HG03064 (cell line): Measurements from ENCODE around the gene STX2.
A peak's percentile ranks its signal among the peaks of the same experiment; 100 is the strongest.
"Not testable (repeated sequence)": the region's sequence is repeated elsewhere in the genome, so short reads cannot be mapped to it uniquely, and the experiment has no call there.

Experiments
- ATAC-seq: cut with Tn5 transposase; IDR thresholded peaks from one replicate; pipeline ENCODE4 v1.9.1; 2021; ENCODE audit warnings: low read depth; ENCODE audit not compliant: unreplicated experiment

The STX2 gene

DNA sequence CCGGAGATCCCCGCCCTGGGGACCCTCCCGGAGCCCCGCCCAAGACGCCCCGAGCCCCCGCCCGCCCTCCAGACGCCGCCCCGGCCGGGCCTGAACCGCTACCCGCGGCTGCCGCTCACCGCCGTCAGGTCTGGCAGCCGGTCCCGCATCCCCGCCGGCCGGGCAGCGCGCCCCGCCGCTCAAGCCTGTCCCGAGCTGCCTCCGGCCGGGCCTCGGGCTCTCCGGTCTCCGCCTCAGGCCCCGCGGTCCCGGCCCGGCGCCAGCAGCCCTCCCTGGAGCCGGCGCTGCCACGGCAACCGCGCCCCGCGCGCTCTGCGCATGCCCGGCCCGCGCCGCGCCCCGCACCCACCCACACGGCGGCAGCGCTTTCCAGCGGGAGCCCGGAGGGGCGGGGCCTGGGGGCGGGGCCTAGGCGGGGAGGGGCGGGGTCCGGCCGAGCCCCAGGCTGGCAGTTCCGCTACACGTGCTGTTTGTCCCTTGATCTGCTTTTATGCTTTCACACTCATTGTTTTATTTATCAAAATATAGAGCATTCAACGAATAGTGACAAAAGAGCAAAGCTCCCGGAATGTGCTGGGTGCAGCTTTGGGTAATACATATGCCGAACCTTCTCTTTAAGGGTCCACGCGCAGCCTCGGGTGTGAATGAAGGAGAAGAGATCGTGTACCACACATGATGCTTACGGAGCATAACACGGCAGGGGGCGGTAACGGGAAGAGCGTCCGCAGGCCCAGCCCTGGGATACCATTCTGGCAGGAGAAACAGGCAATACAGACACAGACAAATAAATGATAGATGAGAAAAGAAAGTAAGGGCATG lies at the start of gene STX2:
Gene STX2, minus strand, starts transcription at position 300 of the 819 bp plus-strand sequence. Its CDS starts 151 bp downstream, at position 149.
- ATAC-seq = peak; percentile 87

DNA sequence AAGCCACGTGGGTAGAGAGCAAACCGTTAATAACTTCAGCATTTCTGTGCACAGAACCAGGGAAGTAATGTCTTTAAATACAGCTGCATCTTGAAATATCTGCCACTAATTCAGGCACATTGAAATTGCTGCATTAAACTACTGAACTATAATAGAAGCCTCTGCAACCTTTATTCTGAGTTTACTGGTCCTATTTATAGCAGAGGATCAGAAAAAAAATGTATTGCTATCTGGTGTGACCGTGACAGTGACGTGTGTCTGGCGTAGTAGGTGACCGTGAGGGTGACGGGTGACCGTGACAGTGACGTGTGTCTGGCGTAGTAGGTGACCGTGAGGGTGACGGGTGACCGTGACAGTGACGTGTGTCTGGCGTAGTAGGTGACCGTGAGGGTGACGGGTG lies 48.1 kb upstream of the STX2 start:
- not testable (repeated sequence) for ATAC-seq

DNA sequence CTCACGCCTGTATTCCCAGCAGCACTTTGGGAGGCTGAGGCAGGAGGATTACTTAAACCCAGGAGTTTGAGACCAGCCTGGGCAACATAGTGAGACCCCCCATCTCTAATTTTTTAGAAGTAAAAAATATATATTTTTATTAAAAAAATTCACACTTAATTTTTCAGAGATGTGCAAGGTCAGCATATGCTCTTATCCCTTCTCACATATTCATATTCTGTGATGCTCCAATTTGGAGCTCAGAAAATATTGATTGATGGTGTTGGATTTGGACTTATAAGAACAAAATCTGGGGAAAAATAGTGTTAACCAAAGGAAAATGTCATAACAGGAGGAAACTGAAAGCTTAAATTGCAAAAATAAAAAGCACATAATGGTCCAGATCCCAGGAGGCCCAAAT lies 42.5 kb upstream of the STX2 start:
- ATAC-seq = no peak

DNA sequence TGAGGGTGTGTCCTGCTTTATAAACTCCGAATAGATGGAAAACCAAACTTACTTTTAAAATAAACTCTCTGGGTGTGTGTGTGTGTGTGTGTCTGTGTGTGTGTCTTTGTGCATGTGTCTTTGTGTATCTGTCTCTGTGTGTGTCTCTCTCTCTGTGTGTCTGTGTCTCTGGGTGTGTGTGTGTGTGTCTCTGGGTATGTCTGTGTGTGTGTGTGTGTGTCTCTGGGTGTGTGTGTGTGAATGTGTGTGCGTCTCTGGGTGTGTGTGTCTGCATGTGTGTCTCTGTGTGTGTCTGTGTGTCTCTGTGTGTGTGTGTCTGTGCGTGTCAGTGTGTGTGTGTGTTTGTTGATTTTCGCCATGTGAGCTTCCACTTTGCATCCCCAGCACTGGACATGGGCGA lies 42.0 kb upstream of the STX2 start:
- no peak for ATAC-seq

DNA sequence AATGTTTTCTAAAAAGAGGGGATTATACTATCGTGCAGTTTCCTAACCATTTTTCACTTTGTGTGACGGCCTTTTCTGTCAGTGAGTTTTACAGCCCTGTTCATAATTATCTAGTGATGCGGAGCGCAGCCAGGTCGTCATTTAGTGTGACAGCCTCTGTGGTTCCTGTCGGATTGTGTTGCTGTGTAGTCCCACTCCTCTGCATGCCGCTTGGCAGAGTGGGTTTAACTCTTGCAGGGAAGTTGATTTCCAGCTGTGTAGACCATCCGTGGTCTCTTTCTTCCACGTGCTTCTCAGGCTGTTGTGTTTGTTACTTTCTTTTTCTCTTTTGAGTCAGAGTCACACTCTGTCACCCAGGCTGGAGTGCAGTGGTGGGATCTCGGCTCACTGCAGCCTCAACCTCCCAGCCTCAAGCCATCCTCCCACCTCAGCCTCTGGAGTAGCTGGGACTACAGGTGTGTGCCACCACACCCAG lies 41.4 kb upstream of the STX2 start:
- ATAC-seq = peak; percentile 44

DNA sequence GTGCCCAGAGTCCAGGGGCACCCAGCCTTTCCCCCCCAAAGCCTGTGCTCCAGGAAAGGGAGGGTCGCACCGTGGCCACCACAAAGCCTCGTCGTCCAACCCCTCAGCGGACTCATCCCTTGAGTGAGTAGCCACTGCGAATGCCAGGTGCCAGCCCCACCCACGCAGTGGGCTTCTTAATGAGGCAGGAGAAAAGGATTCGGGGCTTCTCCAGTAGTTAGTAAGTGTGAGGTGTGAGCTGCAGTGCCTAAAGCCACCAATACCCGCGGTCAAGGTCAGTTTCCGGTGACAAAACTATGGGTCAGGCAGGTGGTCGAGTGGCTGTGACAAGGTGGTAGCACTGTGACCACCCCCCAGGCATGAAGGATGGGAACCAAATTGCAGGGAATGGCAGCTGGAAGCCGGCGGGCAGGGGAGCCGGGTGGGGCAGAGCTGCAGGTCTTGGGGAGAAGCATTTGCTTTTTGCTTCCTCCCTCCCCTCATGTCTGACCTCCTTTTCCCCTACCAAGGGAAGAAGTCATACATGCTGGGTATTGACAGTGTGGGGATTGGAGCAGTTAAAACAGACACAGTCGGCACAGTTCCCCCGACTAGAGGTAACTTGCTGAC lies 40.8 kb upstream of the STX2 start:
- ATAC-seq = no peak

DNA sequence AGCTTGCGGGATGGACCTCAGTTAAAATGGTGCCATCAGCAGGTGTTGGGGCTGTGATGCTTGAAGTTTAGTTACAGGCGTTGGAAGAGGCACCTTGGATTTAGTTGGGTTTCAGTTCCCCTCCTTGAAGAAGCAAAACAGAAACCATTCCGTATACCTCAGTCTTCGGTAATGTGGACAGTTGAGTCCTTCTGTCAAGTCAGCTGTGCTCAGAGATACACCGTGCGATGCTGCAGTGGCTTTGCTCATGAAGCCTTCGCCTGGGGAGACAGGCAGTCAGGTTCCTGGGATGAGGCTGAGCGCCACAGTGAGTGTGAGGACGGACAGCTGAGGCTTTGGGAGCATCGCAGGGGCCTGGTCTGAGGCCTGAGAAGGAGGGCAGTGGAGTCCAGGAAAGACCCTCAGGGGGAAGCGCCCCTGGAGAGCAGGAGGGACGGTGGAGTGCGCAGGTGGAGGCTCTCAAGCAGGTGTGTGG lies 40.2 kb upstream of the STX2 start:
- peak; percentile 77 for ATAC-seq

DNA sequence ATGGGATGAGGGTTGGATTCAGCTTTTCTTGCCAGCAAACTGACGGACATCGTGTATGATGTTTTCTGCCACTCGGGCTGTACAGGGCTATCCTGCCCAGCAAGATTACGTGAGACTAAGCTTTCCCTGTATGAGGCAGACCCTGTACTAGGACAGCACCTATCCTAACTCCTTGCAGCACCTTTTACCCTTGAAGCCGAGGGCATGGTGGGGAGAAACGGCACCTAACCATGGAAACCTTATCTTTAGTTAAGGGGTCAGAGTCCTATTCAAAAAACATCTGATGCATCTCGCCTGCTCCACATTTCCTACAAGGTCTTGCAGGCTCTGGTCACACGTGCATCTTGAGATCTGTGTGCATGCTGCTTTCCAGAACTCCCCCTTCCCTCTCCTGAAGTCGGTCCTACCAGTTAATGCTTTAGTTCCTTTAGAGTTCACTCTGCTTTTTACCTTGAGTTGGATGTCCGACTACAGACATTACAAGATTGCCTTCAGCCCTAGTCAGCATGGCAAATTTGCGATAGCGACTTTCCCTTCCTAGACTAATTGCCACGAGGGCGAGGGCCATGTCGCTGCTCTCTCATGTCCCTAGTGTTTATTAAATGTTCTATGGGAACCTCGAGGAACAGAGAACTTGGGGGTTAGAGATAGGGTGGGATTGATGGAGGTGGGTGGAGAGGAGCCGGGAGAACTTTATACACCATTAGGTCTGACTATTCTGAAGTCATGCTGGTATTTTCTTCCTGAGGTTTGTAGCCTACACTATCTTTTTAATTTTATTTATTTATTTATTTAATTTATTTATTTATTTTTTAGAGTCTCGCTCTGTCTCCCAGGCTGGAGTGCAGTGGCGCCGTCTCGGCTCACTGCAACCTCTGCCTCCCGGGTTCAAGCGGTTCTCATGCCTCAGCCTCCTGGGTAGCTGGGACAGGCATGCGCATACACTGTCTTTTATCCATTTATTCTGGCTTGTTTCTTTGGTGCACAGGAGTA lies 39.4 kb upstream of the STX2 start:
- ATAC-seq = no peak

DNA sequence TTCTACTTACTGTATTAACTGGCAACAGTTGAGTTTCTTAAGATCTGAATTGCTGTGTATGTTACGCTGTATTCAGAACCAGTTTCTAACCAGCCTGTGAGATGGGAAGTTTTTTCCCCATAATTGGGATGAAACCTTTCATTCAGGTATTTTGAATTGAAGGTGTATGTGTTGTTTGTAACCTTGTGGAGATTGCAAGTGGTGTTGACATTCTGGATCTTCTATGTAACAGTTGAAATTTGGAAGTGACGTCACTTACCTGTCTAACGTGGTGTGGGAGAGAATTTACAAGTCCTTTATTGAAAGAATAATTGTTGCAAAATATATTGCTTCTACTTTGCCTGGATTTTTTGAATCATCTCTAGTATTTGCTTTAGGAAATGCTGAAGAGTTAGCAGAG lies 38.3 kb upstream of the STX2 start:
- no peak for ATAC-seq

DNA sequence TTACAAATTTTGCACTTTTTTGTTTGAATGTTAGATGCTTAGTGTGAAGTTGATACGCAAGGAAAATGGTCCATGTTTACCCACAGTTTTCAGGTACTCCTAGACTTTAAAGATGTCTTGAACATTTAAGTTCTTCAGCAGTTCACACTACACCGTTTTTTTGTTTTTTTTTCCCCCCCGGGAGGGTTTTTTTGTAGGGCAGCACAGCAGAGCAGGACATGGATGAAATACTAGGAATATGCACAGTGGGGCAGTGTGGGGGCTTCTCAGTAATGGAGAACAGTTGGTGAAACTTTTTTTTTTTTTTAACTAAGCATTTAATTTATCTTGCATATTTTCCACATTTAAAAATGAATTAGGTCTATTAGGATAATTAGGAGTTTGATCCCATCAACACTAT lies 37.7 kb upstream of the STX2 start:
- no peak for ATAC-seq

DNA sequence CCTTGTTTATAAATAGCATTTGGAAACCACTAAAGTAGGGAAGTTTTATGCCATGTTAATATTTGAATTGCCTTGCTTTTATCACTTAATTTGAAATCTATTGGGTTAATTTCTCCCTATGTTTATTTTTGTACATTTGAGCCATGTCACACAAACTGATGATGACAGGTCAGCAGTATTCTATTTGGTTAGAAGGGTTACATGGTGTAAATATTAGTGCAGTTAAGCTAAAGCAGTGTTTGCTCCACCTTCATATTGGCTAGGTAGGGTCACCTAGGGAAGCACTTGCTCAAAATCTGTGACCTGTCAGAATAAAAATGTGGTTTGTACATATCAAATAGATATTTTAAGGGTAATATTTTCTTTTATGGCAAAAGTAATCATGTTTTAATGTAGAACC lies 37.2 kb upstream of the STX2 start:
- ATAC-seq = no peak

DNA sequence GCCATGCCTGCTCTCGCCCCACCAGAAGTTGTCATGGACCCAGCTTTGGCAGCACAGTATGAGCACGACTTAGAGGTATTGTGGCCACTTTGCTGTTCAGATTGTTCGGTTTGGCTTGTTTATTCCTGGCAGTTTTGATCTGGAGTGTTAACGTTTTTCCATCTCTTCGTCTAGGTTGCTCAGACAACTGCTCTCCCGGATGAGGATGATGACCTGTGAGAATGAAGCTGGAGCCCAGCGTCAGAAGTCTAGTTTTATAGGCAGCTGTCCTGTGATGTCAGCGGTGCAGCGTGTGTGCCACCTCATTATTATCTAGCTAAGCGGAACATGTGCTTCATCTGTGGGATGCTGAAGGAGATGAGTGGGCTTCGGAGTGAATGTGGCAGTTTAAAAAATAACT lies 36.7 kb upstream of the STX2 start:
- not testable (repeated sequence) for ATAC-seq

DNA sequence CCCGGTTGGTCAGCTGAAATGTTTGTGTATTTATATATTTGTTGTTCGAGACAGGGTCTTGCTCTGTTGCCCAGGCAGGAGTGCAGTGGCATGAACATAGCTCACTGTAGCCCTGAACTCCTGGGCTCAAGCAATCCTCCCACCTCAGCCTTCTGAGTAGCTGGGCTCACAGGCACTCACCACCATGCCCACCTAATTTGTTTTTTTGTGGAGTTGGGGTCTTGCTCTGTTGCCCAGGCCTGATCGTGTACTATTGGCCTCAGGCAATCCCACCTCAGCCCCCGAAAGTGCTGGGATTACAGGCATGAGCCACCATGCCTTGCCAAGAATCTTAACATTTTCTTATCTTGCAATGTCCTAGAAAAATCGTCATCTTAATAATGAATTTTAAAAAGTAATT lies 36.1 kb upstream of the STX2 start:
- no peak for ATAC-seq

DNA sequence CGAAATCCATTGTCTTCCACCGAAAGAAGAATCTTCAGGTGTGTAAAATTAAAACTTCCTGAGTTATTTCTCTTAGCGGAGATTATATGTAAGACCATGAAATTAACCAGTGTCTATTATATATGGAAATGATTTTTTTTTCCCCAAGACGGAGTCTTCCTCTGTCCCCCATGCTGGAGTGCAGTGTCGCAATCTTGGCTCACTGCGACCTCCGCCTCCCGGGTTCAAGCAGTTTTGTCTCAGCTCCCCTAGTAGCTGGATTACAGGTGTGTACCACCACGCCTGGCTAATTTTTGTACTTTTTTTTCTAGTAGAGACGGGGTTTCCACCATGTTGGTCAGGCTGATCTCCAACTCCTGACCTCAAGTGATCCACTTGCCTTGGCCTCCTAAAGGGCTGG lies 35.6 kb upstream of the STX2 start:
- ATAC-seq = no peak

DNA sequence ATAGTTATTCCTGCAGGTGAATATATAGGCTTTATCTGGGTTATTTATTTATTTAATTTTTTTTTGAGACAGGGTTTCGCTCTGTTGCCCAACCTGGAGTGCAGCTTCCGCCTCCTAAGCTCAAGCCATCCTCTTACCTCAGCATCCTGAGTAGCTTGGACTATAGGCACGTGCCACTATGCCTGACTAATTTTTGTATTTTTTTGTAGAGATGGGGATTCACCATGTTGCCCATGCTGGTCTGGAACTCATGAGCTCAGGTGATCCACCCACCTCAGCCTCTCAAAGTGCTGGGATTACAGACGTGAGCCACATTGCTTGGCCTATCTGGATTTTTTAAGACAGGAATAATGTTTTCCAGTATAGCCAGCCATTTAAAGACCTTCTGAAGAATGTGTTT lies 34.8 kb upstream of the STX2 start:
- ATAC-seq = no peak

DNA sequence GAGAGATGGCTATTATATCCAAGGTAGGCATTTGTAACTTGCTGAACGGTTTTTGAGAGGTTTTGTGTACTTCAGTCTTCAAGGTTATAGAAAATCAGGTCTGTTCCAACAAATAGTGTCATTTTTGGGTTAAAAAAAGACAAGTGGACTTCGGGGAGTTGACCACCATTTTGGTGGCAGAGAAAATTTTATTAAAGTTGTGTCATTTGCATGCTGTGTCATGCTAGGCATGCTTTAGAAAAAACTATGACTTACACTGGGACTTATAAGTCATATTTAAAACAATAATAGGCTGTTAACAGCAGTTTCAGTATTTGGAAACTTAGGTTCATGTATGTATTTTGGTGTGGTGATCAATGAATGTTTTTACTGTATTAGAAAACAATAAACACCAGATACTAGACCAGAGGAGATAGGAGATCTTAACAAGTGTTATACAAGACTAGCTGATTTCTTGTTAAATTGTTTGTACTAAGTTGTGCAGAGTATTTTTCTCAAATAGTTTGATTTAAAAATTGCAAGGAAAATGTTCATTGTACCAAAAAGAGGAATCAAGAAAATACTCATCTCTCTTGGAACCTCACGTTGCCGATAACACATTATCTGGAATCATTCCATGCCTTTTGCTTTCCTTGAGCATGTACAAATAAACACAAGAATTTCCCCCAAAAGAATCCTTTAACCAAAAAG lies 34.2 kb upstream of the STX2 start:
- ATAC-seq = no peak

DNA sequence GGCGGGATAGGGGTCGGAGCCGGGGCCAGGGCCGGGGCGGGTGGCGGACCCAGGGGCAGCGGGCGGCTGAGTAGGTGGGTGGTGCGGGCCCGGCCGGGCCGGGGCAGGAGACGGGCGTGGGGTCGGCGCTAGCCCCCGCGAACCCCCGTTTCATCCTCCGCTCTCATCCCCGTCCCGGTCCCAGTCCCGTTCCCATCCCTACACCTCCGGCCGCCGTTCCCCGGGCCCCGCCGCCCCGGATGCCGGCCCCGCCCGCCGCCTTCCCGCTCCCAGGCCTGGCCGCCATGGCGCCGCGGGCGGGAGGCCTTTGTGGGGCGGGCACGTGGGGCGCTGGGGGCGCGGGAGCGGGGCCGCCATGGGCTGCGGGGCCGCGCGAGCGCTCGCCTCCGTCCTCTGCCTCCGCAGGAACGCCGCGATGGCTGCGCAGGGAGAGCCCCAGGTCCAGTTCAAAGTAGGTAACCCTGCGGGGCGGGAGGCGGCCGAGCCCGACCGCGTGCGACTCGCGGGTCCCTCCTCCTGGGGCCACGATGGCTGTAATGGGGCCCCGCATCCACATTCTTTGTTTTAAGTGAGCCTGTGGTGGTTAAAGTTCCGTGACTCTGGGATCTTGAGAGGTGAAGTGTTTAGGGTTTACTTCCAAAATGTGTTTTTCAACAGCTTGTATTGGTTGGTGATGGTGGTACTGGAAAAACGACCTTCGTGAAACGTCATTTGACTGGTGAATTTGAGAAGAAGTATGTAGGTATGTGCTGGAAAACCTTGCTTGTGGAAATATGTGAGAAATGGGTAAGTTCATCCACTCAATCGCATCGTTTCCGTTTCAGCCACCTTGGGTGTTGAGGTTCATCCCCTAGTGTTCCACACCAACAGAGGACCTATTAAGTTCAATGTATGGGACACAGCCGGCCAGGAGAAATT lies 33.4 kb upstream of the STX2 start:
- peak; percentile 36 for ATAC-seq

DNA sequence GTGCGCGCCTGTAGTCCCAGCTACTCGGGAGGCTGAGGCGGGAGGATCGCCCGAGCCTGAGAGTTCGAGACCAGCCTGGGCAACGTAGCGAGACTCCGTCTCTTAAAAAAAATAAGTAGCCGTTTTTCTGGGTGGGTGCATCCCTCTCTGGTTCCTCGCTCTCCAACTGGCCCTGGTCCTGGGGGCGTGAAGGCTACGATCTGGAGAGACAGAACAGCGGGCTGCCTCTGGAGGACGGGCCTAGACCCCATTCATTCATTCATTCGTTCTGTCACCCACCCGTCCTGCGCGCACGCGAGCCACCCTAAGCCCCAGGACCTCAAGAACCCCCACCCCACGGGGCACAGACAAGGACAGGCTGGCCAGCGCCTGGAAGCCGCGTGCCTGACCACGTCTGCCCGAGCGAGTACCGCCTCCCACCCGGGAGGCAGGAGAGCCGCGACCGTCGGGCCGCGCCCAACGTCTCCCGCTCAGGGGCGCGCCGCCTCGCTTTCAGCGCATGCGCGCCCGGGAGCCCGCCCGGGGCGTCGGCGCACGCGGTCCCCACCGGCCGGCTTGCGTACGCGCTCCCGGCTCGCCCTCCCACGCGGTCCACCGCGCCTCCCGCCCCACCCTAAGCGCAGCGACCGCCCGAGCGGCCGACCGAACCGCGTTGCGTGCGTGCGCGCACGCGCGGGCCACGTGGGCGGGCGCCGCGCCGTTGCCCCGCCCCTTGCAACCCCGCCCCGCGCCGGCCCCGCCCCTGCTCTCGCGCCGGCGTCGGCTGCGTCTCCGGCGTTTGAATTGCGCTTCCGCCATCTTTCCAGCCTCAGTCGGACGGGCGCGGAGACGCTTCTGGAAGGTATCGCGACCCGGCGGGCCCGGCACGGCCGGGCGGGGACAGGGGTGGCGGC lies 32.5 kb upstream of the STX2 start, which contains the start of gene RAN:
Gene RAN, plus strand, starts transcription at position 781 of the 893 bp plus-strand sequence. CDS start 528 bp downstream, outside the sequence.
- peak; percentile 61 for ATAC-seq
